ENCODE results near the gene PCDHGA9.
"Not testable (repeated sequence)": the region's sequence is repeated elsewhere in the genome, so short reads cannot be mapped to it uniquely, and the experiment has no call there.

The PCDHGA9 gene

GRCh38 chr5:141402553-141403243, at the start of gene PCDHGA9:
Gene PCDHGA9 (plus strand): TSS chr5:141402778. CDS start chr5:141402953, 175 bp downstream.
- no peak for DNase-seq

- DNase-seq, result no peak
Observed at GRCh38 chr5:141354900-141355469, 47.6 kb upstream of the PCDHGA9 start, which contains the start of gene PCDHGA4. Gene PCDHGA4 (plus strand): TSS chr5:141355021. CDS start chr5:141355108, 87 bp downstream.

GRCh38 chr5:141355641-141356040, 46.9 kb upstream of the PCDHGA9 start:
- DNase-seq, result no peak

- DNase-seq, result no peak
Observed at GRCh38 chr5:141356133-141356532, 46.4 kb upstream of the PCDHGA9 start.

- DNase-seq, result no peak
Observed at GRCh38 chr5:141356950-141357349, 45.6 kb upstream of the PCDHGA9 start.

- no peak for DNase-seq
Observed at GRCh38 chr5:141359790-141360426, 42.7 kb upstream of the PCDHGA9 start, which contains the start of gene PCDHGB2. Gene PCDHGB2 (plus strand): TSS chr5:141359994. CDS start chr5:141360136, 142 bp downstream.

- no peak for DNase-seq
Observed at GRCh38 chr5:141360685-141361084, 41.9 kb upstream of the PCDHGA9 start.

GRCh38 chr5:141362719-141363118, 39.9 kb upstream of the PCDHGA9 start:
- no peak for DNase-seq

GRCh38 chr5:141363952-141364660, 38.5 kb upstream of the PCDHGA9 start, which contains the start of gene PCDHGA5:
Gene PCDHGA5 (plus strand): TSS chr5:141364162. CDS start chr5:141364331, 169 bp downstream.
- no peak for DNase-seq

- DNase-seq, result no peak
Observed at GRCh38 chr5:141366016-141366896, 36.3 kb upstream of the PCDHGA9 start.

GRCh38 chr5:141369994-141370848, 32.4 kb upstream of the PCDHGA9 start, which contains the start of gene PCDHGB3:
Gene PCDHGB3 (plus strand): TSS chr5:141370242. CDS start chr5:141370395, 153 bp downstream.
- no peak for DNase-seq

- DNase-seq, result no peak
Observed at GRCh38 chr5:141371572-141372475, 30.8 kb upstream of the PCDHGA9 start.

- DNase-seq, result no peak
Observed at GRCh38 chr5:141373673-141374317, 28.8 kb upstream of the PCDHGA9 start, which contains the start of gene PCDHGA6. Gene PCDHGA6 (plus strand): TSS chr5:141373891. CDS start chr5:141374084, 193 bp downstream.

GRCh38 chr5:141374627-141375026, 28.0 kb upstream of the PCDHGA9 start:
- DNase-seq, result no peak

GRCh38 chr5:141375444-141376155, 27.0 kb upstream of the PCDHGA9 start:
- DNase-seq, result not testable (repeated sequence)

- DNase-seq, result no peak
Observed at GRCh38 chr5:141382469-141383294, 19.9 kb upstream of the PCDHGA9 start, which contains the start of gene PCDHGA7. Gene PCDHGA7 (plus strand): TSS chr5:141382742. CDS start chr5:141382900, 158 bp downstream.

GRCh38 chr5:141383345-141383744, 19.2 kb upstream of the PCDHGA9 start:
- no peak for DNase-seq

All from NCI-H1092 (cell line).